Measurements from ENCODE around the gene SRSF3.

Gene SRSF3

DNA sequence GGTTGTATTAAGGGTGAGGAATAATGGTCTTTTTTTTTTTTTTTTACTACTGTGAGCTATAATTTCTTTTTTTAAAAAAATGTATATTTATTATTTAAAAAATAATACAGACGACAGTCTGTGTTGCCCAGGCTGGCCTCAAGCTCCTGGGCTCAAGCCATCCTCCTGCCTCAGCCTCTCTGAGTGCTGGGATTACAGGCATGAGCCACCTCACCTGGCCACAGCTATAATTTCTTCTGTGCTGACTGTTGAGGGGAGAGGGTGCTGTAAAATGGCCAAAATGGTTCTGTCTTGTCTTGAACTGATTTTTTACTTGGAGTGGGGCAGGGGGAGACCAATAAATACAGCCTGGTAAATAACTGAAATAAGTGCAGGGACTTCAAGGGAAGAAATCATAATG is 3.6 kb downstream of the SRSF3 start:
- no peak overlapping the region for H3K27ac ChIP-seq (ENCODE audit: low read depth, low read length, poor library complexity, severe bottlenecking)
- H3F3A ChIP-seq (ENCODE audit: insufficient read depth, low read length): peaks cover 14% of the 10 kb centered on the region
- H2AFZ ChIP-seq (ENCODE audit: low read length): no peak overlapping the region
- H4K20me1 ChIP-seq (ENCODE audit: insufficient read depth, low read length): peaks cover 20% of the 10 kb centered on the region
- no peak overlapping the region for H3K9ac ChIP-seq (ENCODE audit: low read length)
- peaks cover 62% of the 10 kb centered on the region for H3K4me1 ChIP-seq (ENCODE audit: insufficient read depth, low read length, severe bottlenecking)
- peak overlapping the region; percentile 100 for H3K4me3 ChIP-seq (ENCODE audit: low read depth, low read length, poor library complexity, severe bottlenecking)
- TF ChIP-seq CTCF (IDR thresholded peaks at IDR 0.05; ENCODE audit: low read length) (no peak), EZH2 (IDR thresholded peaks at IDR 0.05; ENCODE audit: borderline replicate concordance, low read length) (no peak)
- peaks cover 82% of the 10 kb centered on the region for H3K36me3 ChIP-seq (ENCODE audit: insufficient read depth, low read length)
- peak overlapping the region; percentile 78 for H3K4me2 ChIP-seq (ENCODE audit: low read length)
- H3K79me2 ChIP-seq (ENCODE audit: insufficient read depth, low read length): peaks cover 74% of the 10 kb centered on the region
- no peaks in the 10 kb centered on the region for H3K9me3 ChIP-seq (ENCODE audit: low read length)
- H3K27me3 ChIP-seq (ENCODE audit: insufficient read depth, low read length): no peaks in the 10 kb centered on the region
- H3K9me2 ChIP-seq (ENCODE audit: low read depth, low read length): no peaks in the 10 kb centered on the region

DNA sequence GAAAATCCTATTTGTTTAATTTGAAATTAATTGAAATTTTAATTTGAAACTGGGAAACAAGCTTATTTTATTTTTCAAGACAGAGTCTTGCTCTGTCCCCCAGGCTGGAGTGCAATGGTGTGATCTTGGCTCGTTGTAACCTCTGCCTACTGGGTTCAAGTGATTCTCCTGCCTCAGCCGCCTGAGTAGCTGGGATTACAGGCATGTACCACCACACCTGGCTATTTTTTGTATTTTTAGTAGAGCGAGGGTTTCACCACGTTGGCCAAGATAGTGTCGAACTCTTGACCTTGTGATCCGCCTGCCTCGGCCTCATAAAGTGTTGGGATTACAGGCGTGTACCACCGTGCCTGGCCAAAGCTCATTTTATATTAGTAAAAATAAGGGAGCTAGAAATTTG is 4.2 kb downstream of the SRSF3 start:
- Histone ChIP-seq H2AFZ (ENCODE audit: low read length) (no peak overlapping the region), H3K79me2 (ENCODE audit: insufficient read depth, low read length) (peaks cover 79% of the 10 kb centered on the region), H3K36me3 (ENCODE audit: insufficient read depth, low read length) (peaks cover 88% of the 10 kb centered on the region), H3K9me3 (ENCODE audit: low read length) (no peaks in the 10 kb centered on the region), H3K4me1 (ENCODE audit: insufficient read depth, low read length, severe bottlenecking) (peaks cover 61% of the 10 kb centered on the region), H3F3A (ENCODE audit: insufficient read depth, low read length) (peaks cover 20% of the 10 kb centered on the region), H3K4me2 (ENCODE audit: low read length) (peak overlapping the region; percentile 78; the same call in 1 of the 2 replicates), H3K9ac (ENCODE audit: low read length) (no peak overlapping the region), H3K27me3 (ENCODE audit: insufficient read depth, low read length) (no peaks in the 10 kb centered on the region), H4K20me1 (ENCODE audit: insufficient read depth, low read length) (peaks cover 20% of the 10 kb centered on the region), H3K9me2 (ENCODE audit: low read depth, low read length) (no peaks in the 10 kb centered on the region), H3K27ac (ENCODE audit: low read depth, low read length, poor library complexity, severe bottlenecking) (no peak overlapping the region), H3K4me3 (ENCODE audit: low read depth, low read length, poor library complexity, severe bottlenecking) (peak overlapping the region; percentile 100)
- TF ChIP-seq EZH2 (IDR thresholded peaks at IDR 0.05; ENCODE audit: borderline replicate concordance, low read length) (no peak), CTCF (IDR thresholded peaks at IDR 0.05; ENCODE audit: low read length) (no peak)

GRCh38 chr6:36598739-36599318 is 4.7 kb downstream of the SRSF3 start:
- H3K4me3 ChIP-seq (ENCODE audit: low read depth, low read length, poor library complexity, severe bottlenecking): no peak overlapping the region
- H3F3A ChIP-seq (ENCODE audit: insufficient read depth, low read length): peaks cover 22% of the 10 kb centered on the region
- no peaks in the 10 kb centered on the region for H3K9me2 ChIP-seq (ENCODE audit: low read depth, low read length)
- no peak overlapping the region for H3K9ac ChIP-seq (ENCODE audit: low read length)
- H3K4me2 ChIP-seq (ENCODE audit: low read length): peak overlapping the region; percentile 78; the same call in 1 of the 2 replicates
- H3K4me1 ChIP-seq (ENCODE audit: insufficient read depth, low read length, severe bottlenecking): peaks cover 56% of the 10 kb centered on the region
- no peak overlapping the region for H3K27ac ChIP-seq (ENCODE audit: low read depth, low read length, poor library complexity, severe bottlenecking)
- no peaks in the 10 kb centered on the region for H3K27me3 ChIP-seq (ENCODE audit: insufficient read depth, low read length)
- peaks cover 80% of the 10 kb centered on the region for H3K79me2 ChIP-seq (ENCODE audit: insufficient read depth, low read length)
- no peak overlapping the region for H2AFZ ChIP-seq (ENCODE audit: low read length)
- TF ChIP-seq EZH2 (IDR thresholded peaks at IDR 0.05; ENCODE audit: borderline replicate concordance, low read length) (no peak), CTCF (IDR thresholded peaks at IDR 0.05; ENCODE audit: low read length) (no peak)
- H3K36me3 ChIP-seq (ENCODE audit: insufficient read depth, low read length): peaks cover 93% of the 10 kb centered on the region
- no peaks in the 10 kb centered on the region for H3K9me3 ChIP-seq (ENCODE audit: low read length)
- H4K20me1 ChIP-seq (ENCODE audit: insufficient read depth, low read length): peaks cover 20% of the 10 kb centered on the region
